ENCODE measurements around the gene TRIM54. TPM values are rescaled to one million over a fixed set of nuclear protein-coding genes. Genes with fewer than 3 reads are reported as not detected.

TRIM54 gene
- total and polyA plus RNA-seq, 9 of the 15 experiments (the other 6 are each of a cell fraction or from before 2014, with no cell fraction given) = not detected

DNA sequence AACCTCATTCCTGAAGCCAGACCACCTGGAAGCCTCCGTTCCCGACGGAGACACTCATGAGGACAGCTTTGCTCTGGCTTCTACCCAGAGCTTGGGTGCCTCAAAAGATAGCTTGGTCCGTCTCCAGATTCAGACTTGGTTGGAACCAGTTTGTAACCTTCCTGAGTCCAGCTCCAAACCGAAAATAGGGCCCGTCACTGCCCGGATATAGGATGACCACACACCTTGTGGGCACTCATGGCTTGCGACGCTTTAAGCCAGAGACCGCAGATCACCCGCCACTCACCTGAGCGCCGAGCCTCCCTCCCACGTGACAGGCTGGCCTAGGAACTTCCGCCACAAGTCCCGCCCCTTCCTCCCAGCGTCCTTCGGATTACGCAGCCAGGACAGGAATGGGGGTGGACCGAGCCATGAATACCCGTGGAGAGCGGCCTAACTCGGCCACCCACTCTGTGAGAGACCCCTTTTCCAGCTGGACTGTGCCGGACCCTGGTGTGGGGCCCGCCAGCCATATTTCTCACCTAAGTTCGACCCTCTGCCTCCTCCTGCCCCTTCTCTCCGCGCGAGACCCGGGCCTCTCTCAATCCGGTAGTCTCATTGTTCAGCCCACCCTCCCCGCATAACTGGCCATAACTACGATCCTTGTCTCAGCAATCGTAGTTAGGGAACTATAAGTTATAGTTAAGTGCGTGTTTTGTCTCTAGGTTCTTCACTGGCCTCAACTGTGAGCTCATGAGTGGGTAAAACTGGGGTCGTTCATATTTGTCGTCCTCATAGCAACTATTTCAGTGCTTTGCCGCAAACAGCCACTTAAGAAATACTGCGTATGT, 40.8 kb downstream of the TRIM54 start, which contains the start of gene MPV17 (continued):
- TF ChIP-seq, protein P1, sequence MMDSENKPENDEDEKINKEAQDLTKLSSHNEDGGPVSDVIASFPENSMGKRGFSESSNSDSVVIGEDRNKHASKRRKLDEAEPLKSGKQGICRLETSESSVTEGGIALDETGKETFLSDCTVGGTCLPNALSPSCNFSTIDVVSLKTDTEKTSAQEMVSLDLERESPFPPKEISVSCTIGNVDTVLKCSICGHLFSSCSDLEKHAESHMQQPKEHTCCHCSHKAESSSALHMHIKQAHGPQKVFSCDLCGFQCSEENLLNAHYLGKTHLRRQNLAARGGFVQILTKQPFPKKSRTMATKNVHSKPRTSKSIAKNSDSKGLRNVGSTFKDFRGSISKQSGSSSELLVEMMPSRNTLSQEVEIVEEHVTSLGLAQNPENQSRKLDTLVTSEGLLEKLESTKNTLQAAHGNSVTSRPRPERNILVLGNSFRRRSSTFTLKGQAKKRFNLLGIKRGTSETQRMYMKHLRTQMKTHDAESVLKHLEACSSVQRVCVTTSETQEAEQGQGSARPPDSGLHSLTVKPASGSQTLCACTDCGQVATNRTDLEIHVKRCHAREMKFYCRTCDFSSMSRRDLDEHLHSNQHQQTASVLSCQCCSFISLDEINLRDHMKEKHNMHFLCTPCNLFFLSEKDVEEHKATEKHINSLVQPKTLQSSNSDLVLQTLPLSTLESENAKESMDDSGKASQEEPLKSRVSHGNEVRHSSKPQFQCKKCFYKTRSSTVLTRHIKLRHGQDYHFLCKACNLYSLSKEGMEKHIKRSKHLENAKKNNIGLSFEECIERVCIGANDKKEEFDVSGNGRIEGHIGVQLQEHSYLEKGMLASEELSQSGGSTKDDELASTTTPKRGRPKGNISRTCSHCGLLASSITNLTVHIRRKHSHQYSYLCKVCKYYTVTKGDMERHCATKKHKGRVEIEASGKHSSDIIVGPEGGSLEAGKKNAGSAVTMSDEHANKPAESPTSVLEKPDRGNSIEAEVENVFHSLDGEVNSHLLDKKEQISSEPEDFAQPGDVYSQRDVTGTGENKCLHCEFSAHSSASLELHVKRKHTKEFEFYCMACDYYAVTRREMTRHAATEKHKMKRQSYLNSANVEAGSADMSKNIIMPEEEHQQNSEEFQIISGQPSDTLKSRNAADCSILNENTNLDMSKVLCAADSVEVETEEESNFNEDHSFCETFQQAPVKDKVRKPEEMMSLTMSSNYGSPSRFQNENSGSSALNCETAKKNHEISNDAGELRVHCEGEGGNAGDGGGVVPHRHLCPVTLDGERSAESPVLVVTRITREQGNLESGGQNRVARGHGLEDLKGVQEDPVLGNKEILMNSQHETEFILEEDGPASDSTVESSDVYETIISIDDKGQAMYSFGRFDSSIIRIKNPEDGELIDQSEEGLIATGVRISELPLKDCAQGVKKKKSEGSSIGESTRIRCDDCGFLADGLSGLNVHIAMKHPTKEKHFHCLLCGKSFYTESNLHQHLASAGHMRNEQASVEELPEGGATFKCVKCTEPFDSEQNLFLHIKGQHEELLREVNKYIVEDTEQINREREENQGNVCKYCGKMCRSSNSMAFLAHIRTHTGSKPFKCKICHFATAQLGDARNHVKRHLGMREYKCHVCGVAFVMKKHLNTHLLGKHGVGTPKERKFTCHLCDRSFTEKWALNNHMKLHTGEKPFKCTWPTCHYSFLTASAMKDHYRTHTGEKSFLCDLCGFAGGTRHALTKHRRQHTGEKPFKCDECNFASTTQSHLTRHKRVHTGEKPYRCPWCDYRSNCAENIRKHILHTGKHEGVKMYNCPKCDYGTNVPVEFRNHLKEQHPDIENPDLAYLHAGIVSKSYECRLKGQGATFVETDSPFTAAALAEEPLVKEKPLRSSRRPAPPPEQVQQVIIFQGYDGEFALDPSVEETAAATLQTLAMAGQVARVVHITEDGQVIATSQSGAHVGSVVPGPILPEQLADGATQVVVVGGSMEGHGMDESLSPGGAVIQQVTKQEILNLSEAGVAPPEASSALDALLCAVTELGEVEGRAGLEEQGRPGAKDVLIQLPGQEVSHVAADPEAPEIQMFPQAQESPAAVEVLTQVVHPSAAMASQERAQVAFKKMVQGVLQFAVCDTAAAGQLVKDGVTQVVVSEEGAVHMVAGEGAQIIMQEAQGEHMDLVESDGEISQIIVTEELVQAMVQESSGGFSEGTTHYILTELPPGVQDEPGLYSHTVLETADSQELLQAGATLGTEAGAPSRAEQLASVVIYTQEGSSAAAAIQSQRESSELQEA (IDR thresholded peaks at IDR 0.05; ENCODE audit: low read depth) = no peak
- no peak for TF ChIP-seq ZNF695 (CRISPR knock-in tag; IDR thresholded peaks at IDR 0.05)
- no peak for TF ChIP-seq ZKSCAN3 (CRISPR knock-in tag; IDR thresholded peaks at IDR 0.05)
- no peak for TF ChIP-seq HMGN3 (IDR thresholded peaks at IDR 0.05; ENCODE audit: borderline replicate concordance, extremely low read depth, insufficient read length, low read depth, low read length)
- TF ChIP-seq, protein P2, sequence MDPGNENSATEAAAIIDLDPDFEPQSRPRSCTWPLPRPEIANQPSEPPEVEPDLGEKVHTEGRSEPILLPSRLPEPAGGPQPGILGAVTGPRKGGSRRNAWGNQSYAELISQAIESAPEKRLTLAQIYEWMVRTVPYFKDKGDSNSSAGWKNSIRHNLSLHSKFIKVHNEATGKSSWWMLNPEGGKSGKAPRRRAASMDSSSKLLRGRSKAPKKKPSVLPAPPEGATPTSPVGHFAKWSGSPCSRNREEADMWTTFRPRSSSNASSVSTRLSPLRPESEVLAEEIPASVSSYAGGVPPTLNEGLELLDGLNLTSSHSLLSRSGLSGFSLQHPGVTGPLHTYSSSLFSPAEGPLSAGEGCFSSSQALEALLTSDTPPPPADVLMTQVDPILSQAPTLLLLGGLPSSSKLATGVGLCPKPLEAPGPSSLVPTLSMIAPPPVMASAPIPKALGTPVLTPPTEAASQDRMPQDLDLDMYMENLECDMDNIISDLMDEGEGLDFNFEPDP (CRISPR knock-in tag; IDR thresholded peaks at IDR 0.05) = peak; percentile 77; the same call in 1 of the 2 replicates
- peak; percentile 64; the same call in 1 of the 2 replicates for TF ChIP-seq FOXP1 (CRISPR knock-in tag; IDR thresholded peaks at IDR 0.05)
- TF ChIP-seq ZKSCAN1 (IDR thresholded peaks at IDR 0.05; ENCODE audit: low read depth, low read length) = peak; percentile 47; the same call in 1 of the 2 replicates
- no peak for TF ChIP-seq BRD9 (IDR thresholded peaks at IDR 0.05; ENCODE audit: low read depth, partially characterized antibody)
- peak; percentile 62 for TF ChIP-seq HCFC1 (IDR thresholded peaks at IDR 0.05; ENCODE audit: low read depth, low read length)
- TF ChIP-seq ERF (CRISPR knock-in tag; IDR thresholded peaks at IDR 0.05) = peak; percentile 15; the same call in 1 of the 2 replicates
- TF ChIP-seq, protein P3, sequence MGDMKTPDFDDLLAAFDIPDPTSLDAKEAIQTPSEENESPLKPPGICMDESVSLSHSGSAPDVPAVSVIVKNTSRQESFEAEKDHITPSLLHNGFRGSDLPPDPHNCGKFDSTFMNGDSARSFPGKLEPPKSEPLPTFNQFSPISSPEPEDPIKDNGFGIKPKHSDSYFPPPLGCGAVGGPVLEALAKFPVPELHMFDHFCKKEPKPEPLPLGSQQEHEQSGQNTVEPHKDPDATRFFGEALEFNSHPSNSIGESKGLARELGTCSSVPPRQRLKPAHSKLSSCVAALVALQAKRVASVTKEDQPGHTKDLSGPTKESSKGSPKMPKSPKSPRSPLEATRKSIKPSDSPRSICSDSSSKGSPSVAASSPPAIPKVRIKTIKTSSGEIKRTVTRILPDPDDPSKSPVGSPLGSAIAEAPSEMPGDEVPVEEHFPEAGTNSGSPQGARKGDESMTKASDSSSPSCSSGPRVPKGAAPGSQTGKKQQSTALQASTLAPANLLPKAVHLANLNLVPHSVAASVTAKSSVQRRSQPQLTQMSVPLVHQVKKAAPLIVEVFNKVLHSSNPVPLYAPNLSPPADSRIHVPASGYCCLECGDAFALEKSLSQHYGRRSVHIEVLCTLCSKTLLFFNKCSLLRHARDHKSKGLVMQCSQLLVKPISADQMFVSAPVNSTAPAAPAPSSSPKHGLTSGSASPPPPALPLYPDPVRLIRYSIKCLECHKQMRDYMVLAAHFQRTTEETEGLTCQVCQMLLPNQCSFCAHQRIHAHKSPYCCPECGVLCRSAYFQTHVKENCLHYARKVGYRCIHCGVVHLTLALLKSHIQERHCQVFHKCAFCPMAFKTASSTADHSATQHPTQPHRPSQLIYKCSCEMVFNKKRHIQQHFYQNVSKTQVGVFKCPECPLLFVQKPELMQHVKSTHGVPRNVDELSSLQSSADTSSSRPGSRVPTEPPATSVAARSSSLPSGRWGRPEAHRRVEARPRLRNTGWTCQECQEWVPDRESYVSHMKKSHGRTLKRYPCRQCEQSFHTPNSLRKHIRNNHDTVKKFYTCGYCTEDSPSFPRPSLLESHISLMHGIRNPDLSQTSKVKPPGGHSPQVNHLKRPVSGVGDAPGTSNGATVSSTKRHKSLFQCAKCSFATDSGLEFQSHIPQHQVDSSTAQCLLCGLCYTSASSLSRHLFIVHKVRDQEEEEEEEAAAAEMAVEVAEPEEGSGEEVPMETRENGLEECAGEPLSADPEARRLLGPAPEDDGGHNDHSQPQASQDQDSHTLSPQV (IDR thresholded peaks at IDR 0.05) = 0 out of 2 replicates have a peak, but pooled peaks have one; percentile 17
- peak; percentile 35 for TF ChIP-seq RB1 (IDR thresholded peaks at IDR 0.05; ENCODE audit: low read depth)
- peak in 1 of 2 experiments; percentile 24; a peak in 1 of 4 replicates for TF ChIP-seq TBL1XR1 (IDR thresholded peaks at IDR 0.05; ENCODE audit: low read length in 2 of 2)
